Germinal center (tissue), 1 donor: ENCODE results near the gene CAND2.

ENCODE experiments used
- DNase-seq: peaks from one replicate; pipeline ENCODE4 v3.0.0; 2012; ENCODE audit warnings: mixed read lengths, low spot score

Gene CAND2

GRCh38 chr3:12807601-12808359, 11.3 kb downstream of the CAND2 start:
- DNase-seq, result no peak

DNA sequence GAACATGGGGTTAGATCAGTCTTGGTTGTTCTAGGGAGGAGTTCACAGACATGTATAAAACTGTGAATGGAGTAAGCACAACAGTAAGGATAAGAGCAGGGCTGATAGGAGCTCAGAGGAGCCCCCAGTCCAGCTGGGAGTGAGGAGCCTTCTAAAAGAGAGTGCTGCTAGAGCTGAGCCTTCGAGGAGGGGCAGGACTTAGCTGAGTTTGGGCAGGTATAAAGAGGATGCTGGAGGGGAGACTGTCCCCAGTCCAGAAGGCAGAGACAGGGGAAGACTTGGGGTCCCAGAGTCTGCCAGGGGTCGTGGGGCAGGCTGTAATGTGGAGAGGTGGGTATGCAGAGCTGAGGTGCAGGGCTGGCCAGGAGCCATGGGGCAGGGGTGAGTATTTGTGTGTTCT, 12.1 kb downstream of the CAND2 start:
- DNase-seq, result no peak

- no peak for DNase-seq
Measured at GRCh38 chr3:12809001-12809400, 12.5 kb downstream of the CAND2 start.

GRCh38 chr3:12809435-12809834, 13.0 kb downstream of the CAND2 start:
- no peak for DNase-seq

GRCh38 chr3:12810013-12810780, 13.7 kb downstream of the CAND2 start:
- DNase-seq, result peak; percentile 98

DNA sequence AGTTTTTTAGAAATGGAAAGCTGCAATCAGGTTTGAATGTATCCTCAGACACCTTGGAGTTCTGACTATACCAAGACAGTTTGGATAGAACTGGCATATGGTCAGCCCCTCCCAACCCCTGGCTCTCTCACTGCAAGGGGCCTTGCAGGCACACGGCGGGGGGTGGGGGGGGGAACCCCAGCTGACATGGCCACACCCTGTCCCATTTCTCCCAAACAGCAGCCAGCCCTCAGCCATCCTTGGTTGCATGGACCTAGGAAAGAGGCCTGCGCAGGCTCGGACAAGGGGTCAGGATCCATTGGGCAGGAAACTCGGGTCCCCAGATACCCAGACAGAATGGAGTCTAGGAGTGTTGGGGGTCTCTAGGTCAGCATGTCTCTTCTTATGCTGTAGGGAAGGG, 14.5 kb downstream of the CAND2 start:
- DNase-seq, result no peak

- no peak for DNase-seq
Measured at GRCh38 chr3:12812812-12813211, 16.3 kb downstream of the CAND2 start.

DNA sequence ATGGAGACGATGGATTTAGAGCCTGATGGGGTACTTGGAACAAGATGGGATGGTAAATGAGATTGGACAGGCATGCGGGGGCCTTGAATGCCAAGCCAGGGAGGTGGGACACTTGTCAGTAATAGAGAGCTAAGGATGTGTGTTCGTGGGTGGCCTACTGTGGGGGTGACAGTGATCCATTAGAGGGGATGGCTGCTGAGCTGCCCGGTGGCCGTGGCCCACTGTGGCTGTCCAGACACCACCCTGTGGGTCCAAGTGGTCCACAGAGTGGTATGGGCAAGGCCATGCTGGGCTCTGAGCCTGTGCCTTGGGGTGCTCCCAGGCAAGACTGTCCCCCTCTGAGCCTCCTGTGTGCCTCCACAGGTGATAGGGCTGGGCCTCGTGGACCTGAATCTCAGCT, 17.5 kb downstream of the CAND2 start:
- no peak for DNase-seq

- no peak for DNase-seq
Measured at GRCh38 chr3:12815078-12815477, 18.6 kb downstream of the CAND2 start.

- no peak for DNase-seq
Measured at GRCh38 chr3:12815719-12816118, 19.2 kb downstream of the CAND2 start.

GRCh38 chr3:12816521-12817342, 20.3 kb downstream of the CAND2 start:
- DNase-seq, result no peak

DNA sequence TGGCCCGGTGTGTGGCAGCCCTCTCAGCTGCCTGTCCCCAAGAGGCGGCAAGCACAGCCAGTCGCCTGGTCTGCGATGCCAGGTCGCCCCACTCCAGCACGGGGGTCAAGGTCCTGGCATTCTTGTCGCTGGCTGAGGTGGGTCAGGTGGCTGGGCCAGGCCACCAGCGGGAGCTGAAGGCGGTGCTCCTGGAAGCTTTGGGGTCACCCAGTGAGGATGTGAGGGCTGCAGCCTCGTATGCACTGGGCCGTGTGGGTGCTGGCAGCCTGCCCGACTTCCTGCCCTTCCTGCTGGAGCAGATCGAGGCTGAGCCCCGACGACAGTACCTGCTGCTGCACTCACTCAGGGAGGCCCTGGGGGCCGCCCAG, 20.8 kb downstream of the CAND2 start:
- DNase-seq, result no peak

DNA sequence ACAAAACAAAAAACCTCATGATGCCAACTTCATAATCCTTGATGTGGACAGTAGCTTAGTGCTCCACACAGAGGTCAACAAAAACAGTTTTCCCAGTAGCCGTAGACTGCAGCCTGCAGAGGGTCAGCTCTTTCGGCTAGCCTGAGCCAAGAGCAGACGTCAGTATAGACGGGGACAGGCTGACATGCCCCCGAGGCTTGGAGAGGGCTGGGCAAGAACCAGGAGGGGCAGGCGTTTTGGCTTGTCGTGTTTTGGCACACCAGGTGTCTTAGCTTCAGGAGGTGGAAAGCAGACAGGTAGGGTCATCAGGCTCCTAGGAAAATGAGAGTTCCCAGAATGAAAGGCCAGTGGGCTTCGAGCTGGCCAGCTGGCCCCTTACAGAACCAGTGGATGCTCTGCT, 21.8 kb downstream of the CAND2 start:
- DNase-seq, result no peak

DNA sequence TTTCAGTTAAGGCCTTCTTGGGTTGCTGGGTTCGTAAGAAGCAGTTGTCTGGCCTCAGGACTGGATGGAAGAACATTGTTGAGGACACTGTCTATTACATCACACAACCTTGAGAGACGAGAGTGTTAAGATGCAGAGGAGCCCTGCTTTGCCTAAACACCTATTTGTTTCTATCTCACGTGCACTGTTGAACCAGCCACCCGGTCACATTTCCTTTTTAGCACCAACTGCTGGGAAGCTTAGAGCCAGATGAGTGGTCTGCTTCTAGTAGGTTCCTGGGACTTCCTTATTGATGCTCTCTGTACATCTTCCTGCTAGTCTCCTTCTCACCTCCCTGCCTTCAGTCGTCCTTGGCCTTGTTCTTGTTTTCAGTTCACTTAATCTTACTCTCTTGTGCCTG, 22.3 kb downstream of the CAND2 start:
- DNase-seq, result peak; percentile 67

GRCh38 chr3:12822725-12823373, 26.4 kb downstream of the CAND2 start:
- DNase-seq, result no peak

DNA sequence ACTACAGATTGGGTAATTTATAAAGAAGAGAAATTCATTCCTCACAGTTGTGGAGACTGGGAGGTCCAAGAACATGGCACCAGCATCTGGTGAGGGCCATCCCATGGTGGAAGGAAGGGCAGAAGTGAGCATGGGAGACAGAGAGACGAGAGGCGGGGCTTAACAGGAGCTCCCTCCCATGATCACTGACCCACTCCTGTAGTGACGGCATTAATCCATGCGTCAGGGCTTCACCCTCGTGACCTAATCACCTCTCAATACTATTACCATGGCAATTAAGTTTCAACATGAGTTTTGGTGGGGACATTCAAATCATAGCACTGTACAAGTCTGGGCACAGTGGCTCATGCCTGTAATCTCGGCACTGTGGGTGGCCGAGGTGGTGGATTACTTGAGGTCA, 27.8 kb downstream of the CAND2 start:
- DNase-seq, result no peak

DNA sequence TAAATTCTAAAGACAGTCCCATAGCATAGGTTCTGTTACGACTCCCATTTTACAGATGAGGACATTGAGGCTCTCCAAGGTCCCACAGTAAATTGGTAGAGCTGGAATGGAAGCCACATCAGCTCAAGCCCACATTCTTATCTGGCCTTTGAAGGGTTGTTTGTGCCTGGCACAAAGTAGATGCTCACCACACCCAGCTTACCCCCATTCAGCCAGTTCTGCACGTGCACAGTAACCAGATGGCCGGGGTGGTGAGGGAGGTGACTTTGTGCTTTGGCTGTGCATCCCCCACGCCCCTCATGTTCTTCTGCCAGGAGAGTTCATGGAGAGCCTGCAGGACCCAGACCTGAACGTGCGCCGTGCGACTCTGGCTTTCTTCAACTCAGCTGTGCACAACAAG, 28.7 kb downstream of the CAND2 start:
- no peak for DNase-seq

GRCh38 chr3:12828751-12829150, 32.3 kb downstream of the CAND2 start:
- no peak for DNase-seq

- no peak for DNase-seq
Measured at GRCh38 chr3:12829404-12829803, 32.9 kb downstream of the CAND2 start.

GRCh38 chr3:12829886-12830784, 33.7 kb downstream of the CAND2 start:
- DNase-seq, result no peak

- no peak for DNase-seq
Measured at GRCh38 chr3:12830785-12831156, 34.3 kb downstream of the CAND2 start.
